Activated CD4-positive, alpha-beta T cell treated with anti-CD3 and anti-CD28 coated beads, Interleukin-2, amount 50 U/mL, for 1 hour (primary cell): ENCODE measurements around the gene ZNF684.

Experiments
- DNase-seq: peaks from one replicate; pipeline ENCODE4 v3.0.0-alpha.2; 2020

Gene ZNF684

GRCh38 chr1:40575336-40575735, 43.9 kb downstream of the ZNF684 start:
- DNase-seq: no peak

DNA sequence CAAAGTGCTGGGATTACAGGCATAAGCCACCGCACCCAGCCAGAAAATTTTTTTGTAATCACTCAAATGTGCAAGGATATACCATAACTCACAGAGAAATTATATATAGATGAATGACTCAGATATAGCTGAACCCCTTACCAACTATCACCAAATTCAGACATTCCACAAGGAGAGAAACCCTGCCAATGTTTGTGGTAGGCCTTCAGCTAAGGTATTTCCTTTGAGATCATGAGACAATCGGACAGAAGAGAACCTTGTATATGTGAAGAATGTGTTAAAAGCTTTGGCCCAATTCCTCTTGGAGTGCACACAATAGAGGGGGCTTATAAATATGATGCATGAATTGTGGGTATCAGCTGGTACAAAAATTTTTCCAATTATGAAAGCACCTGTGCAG, 50.7 kb downstream of the ZNF684 start:
- no peak for DNase-seq

- DNase-seq: no peak
Measured at GRCh38 chr1:40583980-40584379, 52.5 kb downstream of the ZNF684 start.

DNA sequence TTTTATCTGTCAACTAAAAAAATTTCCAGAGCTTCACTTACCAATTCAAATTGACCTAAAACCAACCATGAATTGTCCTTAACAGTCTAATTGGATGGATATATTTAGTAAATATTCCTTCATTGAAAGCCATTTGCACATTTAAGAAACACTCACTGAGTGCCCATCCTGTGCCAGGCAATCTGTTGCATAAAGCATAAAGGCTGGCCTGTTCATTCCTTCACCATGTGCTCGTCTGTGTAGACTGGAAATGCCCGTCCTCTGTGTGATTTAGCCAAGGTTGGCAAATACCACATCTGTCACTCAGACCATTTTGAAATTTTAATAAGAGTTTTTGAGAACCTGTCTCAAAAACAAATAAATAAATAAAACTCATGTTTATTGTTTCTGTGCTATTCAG, 57.1 kb downstream of the ZNF684 start:
- DNase-seq: no peak

GRCh38 chr1:40592107-40592803, 60.8 kb downstream of the ZNF684 start:
- no peak for DNase-seq

GRCh38 chr1:40593449-40594186, 62.2 kb downstream of the ZNF684 start:
- DNase-seq: no peak

DNA sequence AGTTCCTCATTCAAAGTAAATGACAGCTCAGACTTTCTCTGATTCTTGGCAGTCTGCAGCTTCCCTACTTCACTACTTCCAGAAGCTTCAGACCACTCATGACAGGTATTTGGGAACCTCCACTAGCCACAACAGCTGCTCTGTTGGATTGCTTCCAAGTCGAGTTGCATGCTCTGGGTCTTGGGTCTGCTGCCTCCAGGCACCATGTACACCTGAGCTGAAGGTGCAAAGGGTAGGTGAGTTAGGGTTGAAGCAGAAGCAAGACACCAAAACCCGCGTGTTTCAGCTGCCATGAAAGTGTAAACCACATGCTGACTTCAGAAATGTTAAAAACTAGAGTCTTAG, 62.7 kb downstream of the ZNF684 start:
- DNase-seq: no peak

DNA sequence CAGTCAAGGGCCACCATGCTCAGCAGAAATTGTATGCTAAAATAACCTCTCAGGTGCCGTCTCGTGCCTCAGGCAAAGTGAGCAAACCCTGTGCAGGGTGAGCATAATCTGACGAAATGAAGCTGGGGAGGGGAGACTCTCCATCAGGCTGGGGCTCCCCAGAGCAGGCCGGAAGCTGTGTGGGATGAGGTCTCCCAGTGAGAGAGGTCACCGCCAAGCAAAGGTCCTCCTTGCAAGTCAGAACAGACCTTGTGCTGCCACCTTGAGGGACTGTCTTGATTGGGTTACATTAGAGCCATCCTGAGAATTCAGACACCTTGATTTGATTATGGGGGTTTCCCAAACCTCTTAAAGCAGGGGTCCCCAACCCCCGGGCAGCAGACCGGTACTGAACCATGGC, 64.2 kb downstream of the ZNF684 start:
- DNase-seq: no peak
